Small intestine (tissue), 7 donors: Measurements from ENCODE around the gene C16orf86. TPM values are rescaled to one million over a fixed set of nuclear protein-coding genes. Genes with fewer than 3 reads are reported as not detected.
A peak's percentile ranks its signal among the peaks of the same experiment; 100 is the strongest.

Source experiments
- DNase-seq, 2 donors: peaks; one replicate each; pipeline versions ENCODE4 v3.0.0 to v3.0.0-alpha.2; 2013
- FAIRE-seq: peaks from 2 replicates; lab custom pipeline; 2012; peaks lifted over from hg19 to GRCh38; lab: Jason Lieb, UNC
- H3K27ac ChIP-seq, 3 donors: one replicate each; pipeline ENCODE4 v1.5.1; 2013; ENCODE audit warnings: low read length in 2 of 3, mild to moderate bottlenecking in 2 of 3, control low read depth in 1 of 3, inconsistent platforms in 1 of 3, low read depth in 1 of 3, moderate library complexity in 1 of 3
- H3K27me3 ChIP-seq, 3 donors: one replicate each; pipeline ENCODE4 v1.6.1; 2013; ENCODE audit warnings: low read length in 3 of 3, inconsistent platforms in 1 of 3; ENCODE audit not compliant: control insufficient read depth in 3 of 3, insufficient read depth in 3 of 3
- H3K36me3 ChIP-seq, 3 donors: one replicate each; pipeline ENCODE4 v1.6.1; 2013; ENCODE audit warnings: low read length in 3 of 3, inconsistent platforms in 1 of 3, low read depth in 1 of 3, mild to moderate bottlenecking in 1 of 3, moderate library complexity in 1 of 3; ENCODE audit not compliant: control insufficient read depth in 3 of 3, insufficient read depth in 2 of 3
- H3K4me1 ChIP-seq, 3 donors: one replicate each; pipeline ENCODE4 v1.6.1; 2013; ENCODE audit warnings: low read length in 2 of 3, inconsistent platforms in 1 of 3, low read depth in 1 of 3, mild to moderate bottlenecking in 1 of 3, moderate library complexity in 1 of 3; ENCODE audit not compliant: control insufficient read depth in 3 of 3, insufficient read depth in 2 of 3
- H3K4me3 ChIP-seq, 3 donors: one replicate each; pipeline ENCODE4 v1.5.1; 2013; ENCODE audit warnings: low read length in 3 of 3, control low read depth in 1 of 3, inconsistent platforms in 1 of 3, low read depth in 1 of 3, mild to moderate bottlenecking in 1 of 3, moderate library complexity in 1 of 3
- H3K9me3 ChIP-seq, 2 donors: one replicate each; pipeline ENCODE4 v1.6.1; 2013; ENCODE audit warnings: low read depth in 1 of 2, low read length in 1 of 2; ENCODE audit not compliant: control insufficient read depth in 2 of 2, insufficient read depth in 1 of 2
- whole genome bisulfite sequencing, 3 donors: extraction: QIAGEN DNeasy Blood & Tissue Kit; methylation state at CpG; one replicate each; pipeline ENCODE4 v1.1.7; 2013; 5-methylcytosine and 5-hydroxymethylcytosine counted together
- polyA plus RNA-seq, 4 donors: library from polyadenylated mRNA; stranded (reverse) in 3 of 4; unstranded in 1 of 4; fragments of 200-250 nt in 3 of 4; fragments of 120-200 nt in 1 of 4; gene quantifications; one replicate each; pipeline versions ENCODE4 v1.2.1 to v1.2.3, GENCODE V29; 2013
- donor health status: healthy with polysubstance abuse.
- donor health status: control.
- donor health status: control.
- donor health status: Bipolar disorder and iron deficiency.
- donor health status: healthy.

The C16orf86 gene
- polyA plus RNA-seq, 4 donors, result 1.2 to 3.2 (median 1.9) TPM; not detected in 1

- peak overlapping the region in 1 of 3 donors; percentile 59 for H3K4me3 ChIP-seq
- peaks cover 0 to 23% (median 0%) of the 10 kb centered on the region in 3 donors for H3K36me3 ChIP-seq
- H3K9me3 ChIP-seq, result no peaks in the 10 kb centered on the region
- DNase-seq, result no peak
- peak overlapping the region in 2 of 3 donors; percentile 2 to 82 for H3K27ac ChIP-seq
- peaks cover 0 to 18% (median 0%) of the 10 kb centered on the region in 3 donors for H3K4me1 ChIP-seq
- H3K27me3 ChIP-seq, result peaks cover 0 to 15% (median 0%) of the 10 kb centered on the region in 3 donors
- FAIRE-seq, result no peak
- 47 to 55% (median 53%) methylated on average over 8 to 10 of the region's 10 CpGs for WGBS, 3 donors
Observed at GRCh38 chr16:67667453-67667816, 821 bp downstream of the C16orf86 start.

GRCh38 chr16:67667817-67668494 lies 1.3 kb downstream of the C16orf86 start:
- Histone ChIP-seq H3K4me1 (peaks cover 0 to 18% (median under 1%) of the 10 kb centered on the region in 3 donors), H3K27me3 (peaks cover 0 to 20% (median 0%) of the 10 kb centered on the region in 3 donors), H3K9me3 (no peaks in the 10 kb centered on the region), H3K27ac (peak overlapping the region in 2 of 3 donors; percentile 2 to 56), H3K4me3 (no peak overlapping the region), H3K36me3 (peaks cover 0 to 17% (median 0%) of the 10 kb centered on the region in 3 donors)
- no peak for FAIRE-seq
- WGBS, 3 donors, result 22 to 30% (median 24%) methylated on average over 18 of the region's 18 CpGs
- DNase-seq, result peak; percentile 84 to 87

- Histone ChIP-seq H3K27ac (no peak overlapping the region), H3K9me3 (no peaks in the 10 kb centered on the region), H3K4me1 (peaks cover 0 to 18% (median 3%) of the 10 kb centered on the region in 3 donors), H3K4me3 (no peak overlapping the region), H3K36me3 (peaks cover 0 to 11% (median 0%) of the 10 kb centered on the region in 3 donors), H3K27me3 (peaks cover 0 to 24% (median 0%) of the 10 kb centered on the region in 3 donors)
- no peak for DNase-seq
- 85 to 86% (median 86%) methylated on average over 6 of the region's 6 CpGs for WGBS, 3 donors
- no peak for FAIRE-seq
Observed at GRCh38 chr16:67668495-67669157, 2.0 kb downstream of the C16orf86 start.

GRCh38 chr16:67669499-67670101 lies 3.0 kb downstream of the C16orf86 start:
- H3K9me3 ChIP-seq, result no peaks in the 10 kb centered on the region
- peaks cover 0 to 6% (median 0%) of the 10 kb centered on the region in 3 donors for H3K36me3 ChIP-seq
- DNase-seq (no peak), FAIRE-seq (no peak)
- 88 to 92% (median 91%) methylated on average over 10 of the region's 10 CpGs for WGBS, 3 donors
- H3K4me3 ChIP-seq, result no peak overlapping the region
- peaks cover 0 to 27% (median 0%) of the 10 kb centered on the region in 3 donors for H3K27me3 ChIP-seq
- H3K27ac ChIP-seq, result no peak overlapping the region
- H3K4me1 ChIP-seq, result peaks cover 0 to 18% (median 3%) of the 10 kb centered on the region in 3 donors

- Histone ChIP-seq H3K36me3 (peaks cover 0 to 9% (median 0%) of the 10 kb centered on the region in 3 donors), H3K27me3 (peaks cover 0 to 37% (median 0%) of the 10 kb centered on the region in 3 donors), H3K9me3 (no peaks in the 10 kb centered on the region), H3K4me1 (peaks cover 0 to 9% (median 3%) of the 10 kb centered on the region in 3 donors), H3K4me3 (no peak overlapping the region), H3K27ac (no peak overlapping the region)
- 30 to 38% (median 30%) methylated on average over 4 of the region's 4 CpGs for WGBS, 3 donors
- FAIRE-seq (no peak), DNase-seq (no peak)
Observed at GRCh38 chr16:67672306-67672705, 5.7 kb downstream of the C16orf86 start.

GRCh38 chr16:67672739-67673662 lies 6.4 kb downstream of the C16orf86 start:
- Histone ChIP-seq H3K9me3 (no peaks in the 10 kb centered on the region), H3K27me3 (peaks cover 0 to 43% (median 0%) of the 10 kb centered on the region in 3 donors), H3K36me3 (peaks cover 0 to 9% (median 0%) of the 10 kb centered on the region in 3 donors), H3K27ac (peak overlapping the region in 1 of 3 donors; percentile 69), H3K4me3 (no peak overlapping the region), H3K4me1 (peaks cover 0 to 3% (median 3%) of the 10 kb centered on the region in 3 donors)
- no peak for FAIRE-seq
- WGBS, 3 donors, result 39 to 50% (median 44%) methylated on average over 13 of the region's 13 CpGs
- peak; percentile 65 to 74 for DNase-seq

- WGBS, 3 donors, result 38 to 50% (median 38%) methylated on average over 18 to 21 of the region's 21 CpGs
- DNase-seq (peak in 1 of 2 donors; percentile 77), FAIRE-seq (no peak)
- Histone ChIP-seq H3K4me1 (peaks cover 0 to 3% (median 0%) of the 10 kb centered on the region in 3 donors), H3K4me3 (no peak overlapping the region), H3K27ac (peak overlapping the region in 1 of 3 donors; percentile 72), H3K9me3 (no peaks in the 10 kb centered on the region), H3K27me3 (peaks cover 0 to 43% (median 0%) of the 10 kb centered on the region in 3 donors), H3K36me3 (peaks cover 0 to 9% (median 0%) of the 10 kb centered on the region in 3 donors)
Observed at GRCh38 chr16:67673712-67674580, 7.3 kb downstream of the C16orf86 start.
